GM12878 (cell line): ENCODE data around the gene SESN1. TPM values are rescaled to one million over a fixed set of nuclear protein-coding genes. Genes with fewer than 3 reads are reported as not detected.

Source experiments
- ATAC-seq: fragments of 200-7000 bp; cut with Tn5 transposase; 3 replicates; pipeline ENCODE4 v1.9.1; 2020; ENCODE audit warnings: mild to moderate bottlenecking, moderate library complexity
- BruUV-seq: library from RNA; stranded (reverse); fragments of 400-500 nt; replicated peaks from 2 replicates; lab custom pipeline; 2021; lab: Mats Ljungman, UMichigan
- CTCF ChIA-PET: fragments of 300-600 bp; sonication (Branson Sonifier 250); formaldehyde crosslinking; extraction: SDS; loops from one replicate; lab custom pipeline; 2021; ENCODE audit warnings: inconsistent platforms; lab: Yijun Ruan, JAX
- POLR2A ChIA-PET: fragments of 350-600 bp; formaldehyde crosslinking; extraction: SDS; loops from one replicate; lab custom pipeline; 2021; ENCODE audit warnings: inconsistent platforms; lab: Charles Lee
- RAD21 ChIA-PET: fragments of 300-600 bp; sonication (Branson Sonifier 250); formaldehyde crosslinking; loops from one replicate; lab custom pipeline; 2023; ENCODE audit warnings: antibody characterized with exemption; ENCODE audit not compliant: unreplicated experiment; lab: Charles Lee
- SMC1A ChIA-PET: fragments of 300-600 bp; sonication (Branson Sonifier 250); formaldehyde crosslinking; loops from one replicate; lab custom pipeline; 2023; ENCODE audit not compliant: unreplicated experiment, uncharacterized antibody; lab: Charles Lee
- DNase-seq: peaks from one replicate; pipeline ENCODE4 v3.0.0-alpha.2; 2011; ENCODE audit warnings: low read depth, low spot score
- FAIRE-seq: peaks from 3 replicates; lab custom pipeline; 2011; peaks lifted over from hg19 to GRCh38; lab: Jason Lieb, UNC
- H2AFZ ChIP-seq: 2 replicates; pipeline ENCODE4 v1.6.0; 2011; ENCODE audit warnings: low read depth, low read length, control low read depth; ENCODE audit not compliant: control insufficient read depth
- H3K27ac ChIP-seq: 2 replicates; pipeline ENCODE4 v1.5.1; 2011; ENCODE audit warnings: control low read depth; ENCODE audit not compliant: control insufficient read depth, insufficient read depth
- H3K27me3 ChIP-seq, 2 experiments: replicated peaks in 1 of 2; 2 replicates each; pipeline versions ENCODE4 v1.6.0 to v1.6.1; 2011; ENCODE audit warnings: low read length in 1 of 2; ENCODE audit not compliant: control insufficient read depth in 2 of 2, insufficient read depth in 2 of 2
- H3K36me3 ChIP-seq, 2 experiments: 2 replicates each; pipeline ENCODE4 v1.5.1; 2011; ENCODE audit warnings: low read length in 1 of 2; ENCODE audit not compliant: control insufficient read depth in 2 of 2, insufficient read depth in 2 of 2
- H3K4me1 ChIP-seq: 2 replicates; pipeline ENCODE4 v1.6.1; 2011; ENCODE audit warnings: mild to moderate bottlenecking, low read length, moderate library complexity, mixed read lengths; ENCODE audit not compliant: control insufficient read depth, insufficient read depth
- H3K4me2 ChIP-seq: 2 replicates; pipeline ENCODE4 v1.6.0; 2011; ENCODE audit warnings: control low read depth; ENCODE audit not compliant: control insufficient read depth, insufficient read depth
- H3K4me3 ChIP-seq: fragments of 200-600 bp; sonication (generic); 2 replicates; pipeline ENCODE4 v1.5.1; 2016
- H3K79me2 ChIP-seq: 2 replicates; pipeline ENCODE4 v1.6.0; 2011; ENCODE audit warnings: low read length; ENCODE audit not compliant: control insufficient read depth, insufficient read depth
- H3K9ac ChIP-seq: 2 replicates; pipeline ENCODE4 v1.8.0; 2011; ENCODE audit warnings: low read length, control low read depth, mixed read lengths; ENCODE audit not compliant: control insufficient read depth, insufficient read depth
- H3K9me3 ChIP-seq: replicated peaks from 3 replicates; pipeline ENCODE4 v1.5.1; 2011; ENCODE audit warnings: mild to moderate bottlenecking, low read length; ENCODE audit not compliant: control insufficient read depth, insufficient read depth
- H4K20me1 ChIP-seq: 2 replicates; pipeline ENCODE4 v1.6.0; 2011; ENCODE audit not compliant: control insufficient read depth, insufficient read depth
- MTA3 ChIP-seq: IDR thresholded peaks from 2 replicates; pipeline ENCODE4 v1.6.1; 2012; ENCODE audit warnings: low read length, inconsistent platforms, borderline replicate concordance
- MYB ChIP-seq: fragments of 150-350 bp; IDR thresholded peaks from 2 replicates; pipeline ENCODE4 v1.6.1; 2014; ENCODE audit warnings: mild to moderate bottlenecking, low read depth, low read length, borderline replicate concordance
- NFXL1 ChIP-seq: fragments of 450-650 bp; IDR thresholded peaks from 2 replicates; pipeline ENCODE4 v1.6.1; 2017; ENCODE audit warnings: antibody characterized with exemption, mild to moderate bottlenecking, borderline replicate concordance
- RAD51 ChIP-seq: fragments of 450-650 bp; IDR thresholded peaks from 2 replicates; pipeline ENCODE4 v1.6.1; 2016; ENCODE audit warnings: moderate library complexity, mild to moderate bottlenecking, inconsistent platforms
- STAT1 ChIP-seq: fragments of 450-650 bp; conservative IDR thresholded peaks from 2 replicates; pipeline ENCODE4 v1.6.1; 2014; ENCODE audit warnings: antibody characterized with exemption, mild to moderate bottlenecking
- WGBS: methylation state at CpG from one replicate; pipeline ENCODE4 v1.1.6; 2016; ENCODE audit warnings: low lambda C conversion rate; ENCODE audit not compliant: insufficient replicate concordance, insufficient coverage; ENCODE audit errors: missing lambda C conversion rate; 5-methylcytosine and 5-hydroxymethylcytosine counted together
- in situ Hi-C: fragments of 300-500 bp; cut with MboI; formaldehyde crosslinking; loops from 9 replicates; pipeline ENCODE4 v1.14.3; 2018; ENCODE audit warnings: mixed read lengths
- intact Hi-C: fragments of 100-400 bp; cut with micrococcal nuclease; formaldehyde crosslinking; loops from one replicate; pipeline ENCODE4 v1.14.2; 2022; ENCODE audit not compliant: unreplicated experiment
- polyA plus RNA-seq, 11 experiments: library from polyadenylated mRNA; depleted of rRNA in 4 of 11; unstranded in 6 of 11; stranded (reverse) in 5 of 11; fragments of >200 nt; fragmentation: Nextera tagmentation in 4 of 11; fragmentation: Illumina TruSeq in 1 of 11; extraction: Ambion mirVana in 4 of 11; extraction: Trizol in 1 of 11; gene quantifications; 1 replicate in 1 of 11; 2 replicates in 10 of 11; pipeline versions ENCODE4 v1.2.1 to v1.2.3, GENCODE V29; 2011 to 2016; ENCODE audit warnings: inconsistent platforms in 2 of 11, missing spikeins in 2 of 11, low read depth in 1 of 11
- total RNA-seq, 4 experiments: library from RNA; depleted of rRNA in 3 of 4; stranded (reverse); fragments of >200 nt in 3 of 4; fragmentation: Illumina TruSeq in 1 of 4; extraction: Trizol in 1 of 4; gene quantifications; 2 replicates each; pipeline versions ENCODE4 v1.2.1 to v1.2.3, GENCODE V29; 2013 to 2021
- TF ChIP-seq, protein P1 (sequence below): fragments of 450-650 bp; IDR thresholded peaks from 2 replicates; pipeline ENCODE4 v1.6.1; 2016; ENCODE audit warnings: mild to moderate bottlenecking, moderate library complexity, borderline replicate concordance
- TF ChIP-seq, protein P2 (sequence below): IDR thresholded peaks from 2 replicates; pipeline ENCODE4 v1.6.1; 2011; ENCODE audit warnings: low read depth, low read length, improper control_type of control experiment, borderline replicate concordance
- TF ChIP-seq, protein P3 (sequence below): fragments of 450-650 bp; formaldehyde crosslinking; IDR thresholded peaks from 2 replicates; pipeline ENCODE4 v1.4.0; 2020; ENCODE audit warnings: mild to moderate bottlenecking, moderate library complexity
- TF ChIP-seq, protein P4 (sequence below): fragments of 450-650 bp; IDR thresholded peaks from 2 replicates; pipeline ENCODE4 v1.6.1; 2017; ENCODE audit warnings: mild to moderate bottlenecking
- TF ChIP-seq, protein P5 (sequence below): fragments of 450-650 bp; IDR thresholded peaks from 2 replicates; pipeline ENCODE4 v1.6.1; 2017; ENCODE audit warnings: mild to moderate bottlenecking, low read depth, inconsistent platforms; ENCODE audit not compliant: poor library complexity, severe bottlenecking

The SESN1 gene
- total and polyA plus RNA-seq, 10 of the 15 experiments (the other 5 are each of a cell fraction or from before 2014, with no cell fraction given) = 1.3 to 13.0 (median 3.3) TPM

DNA sequence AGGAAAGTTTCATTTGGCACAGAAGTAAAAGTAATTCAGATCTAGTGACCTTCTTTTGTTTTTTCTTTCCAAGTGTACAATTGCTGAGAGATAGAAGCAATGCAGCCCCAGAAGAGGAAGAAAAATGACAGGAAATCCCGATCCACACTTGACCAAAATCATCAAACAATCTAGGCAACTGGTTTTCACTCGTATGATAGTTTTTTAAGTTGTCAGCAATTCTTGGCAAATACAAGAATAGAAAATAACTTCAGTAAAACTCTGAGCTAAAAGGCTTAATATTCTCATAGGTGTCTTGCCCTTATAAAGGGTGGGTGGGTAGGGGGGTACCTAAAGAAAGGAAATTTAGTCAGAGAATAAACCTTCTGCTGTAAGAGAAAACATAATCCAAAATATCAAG lies 36.0 kb downstream of the SESN1 start:
- H3K27me3 ChIP-seq = no peaks in the 10 kb centered on the region; a peak in 2 of 4 replicates
- ATAC-seq (no peak), DNase-seq (no peak), FAIRE-seq (no peak)
- POLR2A ChIA-PET = no interaction called here
- H3K4me1 ChIP-seq = no peaks in the 10 kb centered on the region
- CTCF ChIA-PET = interaction anchor here (0.6 kb wide), 1 partner anchor 687 kb away, joined by 3 read pairs; no protein-coding TSS in a partner anchor
- no peak overlapping the region for H3K4me2 ChIP-seq
- 38% methylated on average over 2 of the region's 2 CpGs for WGBS
- no TSS peak for BruUV-seq
- RAD21 ChIA-PET = interaction anchor here (0.5 kb wide), 1 partner anchor 242 kb away, joined by 3 read pairs; no protein-coding TSS in a partner anchor
- no peaks in the 10 kb centered on the region for H4K20me1 ChIP-seq
- in situ Hi-C loops (no loop called here), intact Hi-C loops (no loop called here)
- no peak overlapping the region for H2AFZ ChIP-seq
- no peaks in the 10 kb centered on the region for H3K36me3 ChIP-seq
- no peak overlapping the region for H3K4me3 ChIP-seq
- no peaks in the 10 kb centered on the region for H3K79me2 ChIP-seq
- no peaks in the 10 kb centered on the region for H3K9me3 ChIP-seq
- no peak overlapping the region for H3K27ac ChIP-seq
- SMC1A ChIA-PET = interaction anchor here (0.6 to 2.4 kb wide), 5 partner anchors 14 to 1062 kb away, joined by 3 to 12 read pairs (median 3); no protein-coding TSS in a partner anchor
- no peak overlapping the region for H3K9ac ChIP-seq
- TF ChIP-seq, protein P1, sequence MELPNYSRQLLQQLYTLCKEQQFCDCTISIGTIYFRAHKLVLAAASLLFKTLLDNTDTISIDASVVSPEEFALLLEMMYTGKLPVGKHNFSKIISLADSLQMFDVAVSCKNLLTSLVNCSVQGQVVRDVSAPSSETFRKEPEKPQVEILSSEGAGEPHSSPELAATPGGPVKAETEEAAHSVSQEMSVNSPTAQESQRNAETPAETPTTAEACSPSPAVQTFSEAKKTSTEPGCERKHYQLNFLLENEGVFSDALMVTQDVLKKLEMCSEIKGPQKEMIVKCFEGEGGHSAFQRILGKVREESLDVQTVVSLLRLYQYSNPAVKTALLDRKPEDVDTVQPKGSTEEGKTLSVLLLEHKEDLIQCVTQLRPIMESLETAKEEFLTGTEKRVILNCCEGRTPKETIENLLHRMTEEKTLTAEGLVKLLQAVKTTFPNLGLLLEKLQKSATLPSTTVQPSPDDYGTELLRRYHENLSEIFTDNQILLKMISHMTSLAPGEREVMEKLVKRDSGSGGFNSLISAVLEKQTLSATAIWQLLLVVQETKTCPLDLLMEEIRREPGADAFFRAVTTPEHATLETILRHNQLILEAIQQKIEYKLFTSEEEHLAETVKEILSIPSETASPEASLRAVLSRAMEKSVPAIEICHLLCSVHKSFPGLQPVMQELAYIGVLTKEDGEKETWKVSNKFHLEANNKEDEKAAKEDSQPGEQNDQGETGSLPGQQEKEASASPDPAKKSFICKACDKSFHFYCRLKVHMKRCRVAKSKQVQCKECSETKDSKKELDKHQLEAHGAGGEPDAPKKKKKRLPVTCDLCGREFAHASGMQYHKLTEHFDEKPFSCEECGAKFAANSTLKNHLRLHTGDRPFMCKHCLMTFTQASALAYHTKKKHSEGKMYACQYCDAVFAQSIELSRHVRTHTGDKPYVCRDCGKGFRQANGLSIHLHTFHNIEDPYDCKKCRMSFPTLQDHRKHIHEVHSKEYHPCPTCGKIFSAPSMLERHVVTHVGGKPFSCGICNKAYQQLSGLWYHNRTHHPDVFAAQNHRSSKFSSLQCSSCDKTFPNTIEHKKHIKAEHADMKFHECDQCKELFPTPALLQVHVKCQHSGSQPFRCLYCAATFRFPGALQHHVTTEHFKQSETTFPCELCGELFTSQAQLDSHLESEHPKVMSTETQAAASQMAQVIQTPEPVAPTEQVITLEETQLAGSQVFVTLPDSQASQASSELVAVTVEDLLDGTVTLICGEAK = no peak
- no peak for TF ChIP-seq MYB
- TF ChIP-seq NFXL1 = no peak
- TF ChIP-seq, protein P2, sequence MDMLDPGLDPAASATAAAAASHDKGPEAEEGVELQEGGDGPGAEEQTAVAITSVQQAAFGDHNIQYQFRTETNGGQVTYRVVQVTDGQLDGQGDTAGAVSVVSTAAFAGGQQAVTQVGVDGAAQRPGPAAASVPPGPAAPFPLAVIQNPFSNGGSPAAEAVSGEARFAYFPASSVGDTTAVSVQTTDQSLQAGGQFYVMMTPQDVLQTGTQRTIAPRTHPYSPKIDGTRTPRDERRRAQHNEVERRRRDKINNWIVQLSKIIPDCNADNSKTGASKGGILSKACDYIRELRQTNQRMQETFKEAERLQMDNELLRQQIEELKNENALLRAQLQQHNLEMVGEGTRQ = no peak
- TF ChIP-seq, protein P3, sequence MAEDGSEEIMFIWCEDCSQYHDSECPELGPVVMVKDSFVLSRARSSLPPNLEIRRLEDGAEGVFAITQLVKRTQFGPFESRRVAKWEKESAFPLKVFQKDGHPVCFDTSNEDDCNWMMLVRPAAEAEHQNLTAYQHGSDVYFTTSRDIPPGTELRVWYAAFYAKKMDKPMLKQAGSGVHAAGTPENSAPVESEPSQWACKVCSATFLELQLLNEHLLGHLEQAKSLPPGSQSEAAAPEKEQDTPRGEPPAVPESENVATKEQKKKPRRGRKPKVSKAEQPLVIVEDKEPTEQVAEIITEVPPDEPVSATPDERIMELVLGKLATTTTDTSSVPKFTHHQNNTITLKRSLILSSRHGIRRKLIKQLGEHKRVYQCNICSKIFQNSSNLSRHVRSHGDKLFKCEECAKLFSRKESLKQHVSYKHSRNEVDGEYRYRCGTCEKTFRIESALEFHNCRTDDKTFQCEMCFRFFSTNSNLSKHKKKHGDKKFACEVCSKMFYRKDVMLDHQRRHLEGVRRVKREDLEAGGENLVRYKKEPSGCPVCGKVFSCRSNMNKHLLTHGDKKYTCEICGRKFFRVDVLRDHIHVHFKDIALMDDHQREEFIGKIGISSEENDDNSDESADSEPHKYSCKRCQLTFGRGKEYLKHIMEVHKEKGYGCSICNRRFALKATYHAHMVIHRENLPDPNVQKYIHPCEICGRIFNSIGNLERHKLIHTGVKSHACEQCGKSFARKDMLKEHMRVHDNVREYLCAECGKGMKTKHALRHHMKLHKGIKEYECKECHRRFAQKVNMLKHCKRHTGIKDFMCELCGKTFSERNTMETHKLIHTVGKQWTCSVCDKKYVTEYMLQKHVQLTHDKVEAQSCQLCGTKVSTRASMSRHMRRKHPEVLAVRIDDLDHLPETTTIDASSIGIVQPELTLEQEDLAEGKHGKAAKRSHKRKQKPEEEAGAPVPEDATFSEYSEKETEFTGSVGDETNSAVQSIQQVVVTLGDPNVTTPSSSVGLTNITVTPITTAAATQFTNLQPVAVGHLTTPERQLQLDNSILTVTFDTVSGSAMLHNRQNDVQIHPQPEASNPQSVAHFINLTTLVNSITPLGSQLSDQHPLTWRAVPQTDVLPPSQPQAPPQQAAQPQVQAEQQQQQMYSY (CRISPR knock-in tag) = no peak
- TF ChIP-seq STAT1 = no peak
- no peak for TF ChIP-seq MTA3
- TF ChIP-seq, protein P4, sequence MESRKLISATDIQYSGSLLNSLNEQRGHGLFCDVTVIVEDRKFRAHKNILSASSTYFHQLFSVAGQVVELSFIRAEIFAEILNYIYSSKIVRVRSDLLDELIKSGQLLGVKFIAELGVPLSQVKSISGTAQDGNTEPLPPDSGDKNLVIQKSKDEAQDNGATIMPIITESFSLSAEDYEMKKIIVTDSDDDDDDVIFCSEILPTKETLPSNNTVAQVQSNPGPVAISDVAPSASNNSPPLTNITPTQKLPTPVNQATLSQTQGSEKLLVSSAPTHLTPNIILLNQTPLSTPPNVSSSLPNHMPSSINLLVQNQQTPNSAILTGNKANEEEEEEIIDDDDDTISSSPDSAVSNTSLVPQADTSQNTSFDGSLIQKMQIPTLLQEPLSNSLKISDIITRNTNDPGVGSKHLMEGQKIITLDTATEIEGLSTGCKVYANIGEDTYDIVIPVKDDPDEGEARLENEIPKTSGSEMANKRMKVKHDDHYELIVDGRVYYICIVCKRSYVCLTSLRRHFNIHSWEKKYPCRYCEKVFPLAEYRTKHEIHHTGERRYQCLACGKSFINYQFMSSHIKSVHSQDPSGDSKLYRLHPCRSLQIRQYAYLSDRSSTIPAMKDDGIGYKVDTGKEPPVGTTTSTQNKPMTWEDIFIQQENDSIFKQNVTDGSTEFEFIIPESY = no peak
- TF ChIP-seq RAD51 = no peak
- TF ChIP-seq, protein P5, sequence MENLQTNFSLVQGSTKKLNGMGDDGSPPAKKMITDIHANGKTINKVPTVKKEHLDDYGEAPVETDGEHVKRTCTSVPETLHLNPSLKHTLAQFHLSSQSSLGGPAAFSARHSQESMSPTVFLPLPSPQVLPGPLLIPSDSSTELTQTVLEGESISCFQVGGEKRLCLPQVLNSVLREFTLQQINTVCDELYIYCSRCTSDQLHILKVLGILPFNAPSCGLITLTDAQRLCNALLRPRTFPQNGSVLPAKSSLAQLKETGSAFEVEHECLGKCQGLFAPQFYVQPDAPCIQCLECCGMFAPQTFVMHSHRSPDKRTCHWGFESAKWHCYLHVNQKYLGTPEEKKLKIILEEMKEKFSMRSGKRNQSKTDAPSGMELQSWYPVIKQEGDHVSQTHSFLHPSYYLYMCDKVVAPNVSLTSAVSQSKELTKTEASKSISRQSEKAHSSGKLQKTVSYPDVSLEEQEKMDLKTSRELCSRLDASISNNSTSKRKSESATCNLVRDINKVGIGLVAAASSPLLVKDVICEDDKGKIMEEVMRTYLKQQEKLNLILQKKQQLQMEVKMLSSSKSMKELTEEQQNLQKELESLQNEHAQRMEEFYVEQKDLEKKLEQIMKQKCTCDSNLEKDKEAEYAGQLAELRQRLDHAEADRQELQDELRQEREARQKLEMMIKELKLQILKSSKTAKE = no peak
